K562 (cell line): ENCODE measurements around the gene TCEA3. TPM values are rescaled to one million over a fixed set of nuclear protein-coding genes. Genes with fewer than 3 reads are reported as not detected.

Experiments used
- CCAR2 ChIP-seq: fragments of 200-400 bp; formaldehyde crosslinking; IDR thresholded peaks from 2 replicates; pipeline ENCODE4 v1.6.1; 2017; ENCODE audit warnings: mild to moderate bottlenecking, low read depth, low read length
- CEBPB ChIP-seq: fragments of 450-650 bp; IDR thresholded peaks from 2 replicates; pipeline ENCODE4 v1.6.1; 2016; ENCODE audit warnings: missing genetic modification characterization, missing compliant biosample characterization
- FOXA3 ChIP-seq, 2 experiments: fragments of 450-650 bp in 1 of 2; sonication (generic) in 1 of 2; formaldehyde crosslinking; IDR thresholded peaks in 1 of 2; conservative IDR thresholded peaks in 1 of 2; 2 replicates each; pipeline versions ENCODE4 v1.4.0 to v1.8.0; 2020 to 2022; ENCODE audit warnings: mild to moderate bottlenecking in 2 of 2, missing genetic modification reagents in 1 of 2
- FOXM1 ChIP-seq, 2 experiments: fragments of 450-650 bp in 1 of 2; sonication (generic) in 1 of 2; formaldehyde crosslinking in 1 of 2; IDR thresholded peaks; 2 replicates each; pipeline versions ENCODE4 v1.6.1 to v1.9.0; 2017 to 2022; ENCODE audit warnings: low read depth in 2 of 2, mild to moderate bottlenecking in 2 of 2, missing genetic modification reagents in 1 of 2, moderate library complexity in 1 of 2
- MEF2A ChIP-seq: IDR thresholded peaks from 2 replicates; pipeline ENCODE4 v1.6.1; 2011; ENCODE audit warnings: low read depth, mild to moderate bottlenecking, low read length, moderate library complexity; ENCODE audit not compliant: control insufficient read depth
- MYBL2 ChIP-seq, 2 experiments: fragments of 450-650 bp in 1 of 2; sonication (generic) in 1 of 2; formaldehyde crosslinking in 1 of 2; IDR thresholded peaks; 2 replicates each; pipeline versions ENCODE4 v1.6.1 to v1.8.1; 2017 to 2022; ENCODE audit warnings: borderline replicate concordance in 1 of 2, inconsistent platforms in 1 of 2, low read depth in 1 of 2, mild to moderate bottlenecking in 1 of 2, missing genetic modification reagents in 1 of 2, moderate library complexity in 1 of 2
- NR1H2 ChIP-seq: sonication (generic); formaldehyde crosslinking; IDR thresholded peaks from 2 replicates; pipeline ENCODE4 v1.4.0; 2020; ENCODE audit warnings: mild to moderate bottlenecking, missing genetic modification reagents
- NR2C1 ChIP-seq, 2 experiments: fragments of 450-650 bp; IDR thresholded peaks; 2 replicates each; pipeline ENCODE4 v1.6.1; 2017; ENCODE audit warnings: mild to moderate bottlenecking in 2 of 2, antibody characterized with exemption in 1 of 2, inconsistent platforms in 1 of 2, missing compliant biosample characterization in 1 of 2, missing genetic modification characterization in 1 of 2
- PTTG1 ChIP-seq: fragments of 450-650 bp; IDR thresholded peaks from 2 replicates; pipeline ENCODE4 v1.6.1; 2016; ENCODE audit warnings: low read depth, mild to moderate bottlenecking, missing genetic modification characterization, missing compliant biosample characterization
- SMARCA4 ChIP-seq: fragments of 450-650 bp; IDR thresholded peaks from 2 replicates; pipeline ENCODE4 v1.6.1; 2016
- SMARCB1 ChIP-seq: IDR thresholded peaks from 2 replicates; pipeline ENCODE4 v1.6.1; 2011; ENCODE audit warnings: improper control_type of control experiment, low read depth; ENCODE audit not compliant: insufficient read length
- SOX6 ChIP-seq: fragments of 450-650 bp; IDR thresholded peaks from 2 replicates; pipeline ENCODE4 v1.6.1; 2014; ENCODE audit warnings: mild to moderate bottlenecking
- TBP ChIP-seq: optimal IDR thresholded peaks from 2 replicates; pipeline ENCODE3; 2011; ENCODE audit warnings: low read depth, low read length, improper control_type of control experiment
- ZNF239 ChIP-seq: fragments of 250-450 bp; sonication (Bioruptor Pico); IDR thresholded peaks from 2 replicates; pipeline ENCODE4 v1.4.0; 2020; ENCODE audit warnings: mild to moderate bottlenecking
- ZNF263 ChIP-seq: sonication (generic); formaldehyde crosslinking; IDR thresholded peaks from 2 replicates; pipeline ENCODE4 v1.8.0; 2022; ENCODE audit warnings: mild to moderate bottlenecking, missing genetic modification reagents, borderline replicate concordance
- polyA plus RNA-seq, 8 experiments: library from polyadenylated mRNA; depleted of rRNA in 4 of 8; stranded (reverse) in 5 of 8; unstranded in 3 of 8; fragments of >200 nt; fragmentation: Nextera tagmentation in 2 of 8; fragmentation: Illumina TruSeq in 1 of 8; extraction: Ambion mirVana in 2 of 8; extraction: Trizol in 1 of 8; gene quantifications; 2 replicates each; pipeline versions ENCODE4 v1.2.1 to v1.2.3, GENCODE V29; 2011 to 2014; ENCODE audit warnings: inconsistent platforms in 1 of 8, missing spikeins in 1 of 8
- total RNA-seq, 7 experiments: library from RNA; depleted of rRNA in 6 of 7; stranded (reverse); fragments of >200 nt in 6 of 7; fragmentation: Illumina TruSeq in 2 of 7; extraction: Trizol in 2 of 7; gene quantifications; 2 replicates each; pipeline versions ENCODE4 v1.2.1 to v1.2.3, GENCODE V29; 2011 to 2021; ENCODE audit warnings: low replicate concordance in 1 of 7
- TF ChIP-seq, protein P1 (sequence below), 2 experiments: fragments of 450-650 bp in 1 of 2; sonication (generic) in 1 of 2; formaldehyde crosslinking in 1 of 2; IDR thresholded peaks in 1 of 2; conservative IDR thresholded peaks in 1 of 2; 2 replicates each; pipeline versions ENCODE4 v1.6.1 to v1.8.1; 2016 to 2023; ENCODE audit warnings: mild to moderate bottlenecking in 2 of 2, moderate library complexity in 2 of 2, inconsistent platforms in 1 of 2, missing genetic modification reagents in 1 of 2
- TF ChIP-seq, protein P2 (sequence below): fragments of 450-650 bp; IDR thresholded peaks from 2 replicates; pipeline ENCODE4 v1.7.1; 2018; ENCODE audit warnings: mild to moderate bottlenecking, low read depth; ENCODE audit not compliant: partially characterized antibody
- TF ChIP-seq, protein P3 (sequence below): sonication (generic); formaldehyde crosslinking; IDR thresholded peaks from 2 replicates; pipeline ENCODE4 v1.8.0; 2022; ENCODE audit warnings: mild to moderate bottlenecking, missing genetic modification reagents

Gene TCEA3
- total and polyA plus RNA-seq, 9 of the 15 experiments (the other 6 are each of a cell fraction or from before 2014, with no cell fraction given), result 0.03 to 0.55 (median 0.36) TPM

DNA sequence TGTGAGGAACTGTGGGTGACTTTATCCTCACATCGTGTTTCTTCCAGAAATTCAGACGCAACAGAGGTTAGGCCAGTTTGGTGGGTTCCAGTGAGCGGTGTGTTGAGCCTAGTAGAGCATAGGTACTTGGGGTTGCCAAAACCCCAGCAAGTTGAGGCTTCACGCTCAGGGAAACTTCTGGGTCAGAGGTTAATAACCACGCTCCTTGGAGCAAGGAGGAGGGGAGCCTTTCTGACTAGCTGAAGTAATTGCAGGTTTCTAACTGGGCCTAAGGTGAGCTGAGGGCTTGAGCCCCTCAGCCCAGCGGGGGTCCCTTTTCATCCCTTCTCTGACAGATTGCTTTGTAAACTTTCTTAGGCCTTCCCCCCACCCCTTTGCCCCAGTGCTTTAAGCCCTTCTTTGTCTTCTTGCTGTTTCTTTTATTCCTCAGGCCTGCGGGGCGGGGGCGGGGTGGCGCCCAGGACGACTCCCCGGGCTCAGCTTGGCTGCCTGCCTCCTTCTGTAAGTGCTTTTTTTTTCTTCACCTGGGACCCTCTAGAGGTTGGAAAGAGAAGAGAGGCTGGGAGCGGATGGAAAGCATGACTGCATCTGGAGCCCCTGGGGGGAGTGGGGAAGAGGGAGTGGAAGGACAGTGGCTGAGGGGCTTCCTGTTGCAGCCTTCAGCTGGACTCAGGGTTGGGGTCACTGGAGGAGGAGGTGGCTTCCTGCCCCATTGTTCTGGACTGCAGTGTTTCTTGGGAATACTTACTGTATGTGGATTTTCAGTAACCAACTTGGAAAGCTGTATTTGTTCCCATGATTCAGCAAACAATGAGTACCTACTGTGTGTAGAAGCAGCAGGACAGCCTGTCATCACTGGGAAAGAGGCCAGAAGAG, 53.6 kb downstream of the TCEA3 start (continued):
- TF ChIP-seq MYBL2 (IDR thresholded peaks at IDR 0.05; ENCODE audit: low read depth) (no peak), MYBL2 (CRISPR knock-in tag; IDR thresholded peaks at IDR 0.05; ENCODE audit: borderline replicate concordance) (no peak), ZNF263 (CRISPR knock-in tag) (no peak), NR1H2 (CRISPR knock-in tag) (peak; percentile 50; the same call in 1 of the 2 replicates), ZNF239 (CRISPR knock-in tag) (no peak), TBP (no peak), SMARCA4 (peak; percentile 47; the same call in 1 of the 2 replicates), CCAR2 (no peak), SMARCB1 (no peak), MEF2A (no peak), CEBPB (tag) (no peak), FOXM1 (IDR thresholded peaks at IDR 0.05; ENCODE audit: low read depth) (no peak), FOXM1 (CRISPR knock-in tag; IDR thresholded peaks at IDR 0.05; ENCODE audit: low read depth) (no peak), PTTG1 (tag) (no peak), SOX6 (0 out of 2 replicates have a peak, but pooled peaks have one; percentile 14), FOXA3 (CRISPR knock-in tag; conservative IDR thresholded peaks at IDR 0.05 in 1 of 2, IDR thresholded peaks at IDR 0.05 in 1 of 2) (no peak), NR2C1 (IDR thresholded peaks at IDR 0.05) (peak; percentile 58; the same call in 1 of the 2 replicates), NR2C1 (tag; IDR thresholded peaks at IDR 0.05) (peak; percentile 73; the same call in 1 of the 2 replicates)
- TF ChIP-seq, protein P1, sequence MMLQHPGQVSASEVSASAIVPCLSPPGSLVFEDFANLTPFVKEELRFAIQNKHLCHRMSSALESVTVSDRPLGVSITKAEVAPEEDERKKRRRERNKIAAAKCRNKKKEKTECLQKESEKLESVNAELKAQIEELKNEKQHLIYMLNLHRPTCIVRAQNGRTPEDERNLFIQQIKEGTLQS (IDR thresholded peaks at IDR 0.05), result 0 out of 2 replicates have a peak, but pooled peaks have one; percentile 18
- TF ChIP-seq, protein P1 (CRISPR knock-in tag; conservative IDR thresholded peaks at IDR 0.05), result no peak
- TF ChIP-seq, protein P2, sequence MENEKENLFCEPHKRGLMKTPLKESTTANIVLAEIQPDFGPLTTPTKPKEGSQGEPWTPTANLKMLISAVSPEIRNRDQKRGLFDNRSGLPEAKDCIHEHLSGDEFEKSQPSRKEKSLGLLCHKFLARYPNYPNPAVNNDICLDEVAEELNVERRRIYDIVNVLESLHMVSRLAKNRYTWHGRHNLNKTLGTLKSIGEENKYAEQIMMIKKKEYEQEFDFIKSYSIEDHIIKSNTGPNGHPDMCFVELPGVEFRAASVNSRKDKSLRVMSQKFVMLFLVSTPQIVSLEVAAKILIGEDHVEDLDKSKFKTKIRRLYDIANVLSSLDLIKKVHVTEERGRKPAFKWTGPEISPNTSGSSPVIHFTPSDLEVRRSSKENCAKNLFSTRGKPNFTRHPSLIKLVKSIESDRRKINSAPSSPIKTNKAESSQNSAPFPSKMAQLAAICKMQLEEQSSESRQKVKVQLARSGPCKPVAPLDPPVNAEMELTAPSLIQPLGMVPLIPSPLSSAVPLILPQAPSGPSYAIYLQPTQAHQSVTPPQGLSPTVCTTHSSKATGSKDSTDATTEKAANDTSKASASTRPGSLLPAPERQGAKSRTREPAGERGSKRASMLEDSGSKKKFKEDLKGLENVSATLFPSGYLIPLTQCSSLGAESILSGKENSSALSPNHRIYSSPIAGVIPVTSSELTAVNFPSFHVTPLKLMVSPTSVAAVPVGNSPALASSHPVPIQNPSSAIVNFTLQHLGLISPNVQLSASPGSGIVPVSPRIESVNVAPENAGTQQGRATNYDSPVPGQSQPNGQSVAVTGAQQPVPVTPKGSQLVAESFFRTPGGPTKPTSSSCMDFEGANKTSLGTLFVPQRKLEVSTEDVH, result no peak
- TF ChIP-seq, protein P3, sequence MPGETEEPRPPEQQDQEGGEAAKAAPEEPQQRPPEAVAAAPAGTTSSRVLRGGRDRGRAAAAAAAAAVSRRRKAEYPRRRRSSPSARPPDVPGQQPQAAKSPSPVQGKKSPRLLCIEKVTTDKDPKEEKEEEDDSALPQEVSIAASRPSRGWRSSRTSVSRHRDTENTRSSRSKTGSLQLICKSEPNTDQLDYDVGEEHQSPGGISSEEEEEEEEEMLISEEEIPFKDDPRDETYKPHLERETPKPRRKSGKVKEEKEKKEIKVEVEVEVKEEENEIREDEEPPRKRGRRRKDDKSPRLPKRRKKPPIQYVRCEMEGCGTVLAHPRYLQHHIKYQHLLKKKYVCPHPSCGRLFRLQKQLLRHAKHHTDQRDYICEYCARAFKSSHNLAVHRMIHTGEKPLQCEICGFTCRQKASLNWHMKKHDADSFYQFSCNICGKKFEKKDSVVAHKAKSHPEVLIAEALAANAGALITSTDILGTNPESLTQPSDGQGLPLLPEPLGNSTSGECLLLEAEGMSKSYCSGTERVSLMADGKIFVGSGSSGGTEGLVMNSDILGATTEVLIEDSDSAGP (CRISPR knock-in tag), result no peak
